T-helper 9 cell (primary cell): ENCODE results near the gene HEMK1.

ENCODE experiments used
- DNase-seq: peaks from one replicate; pipeline ENCODE4 v3.0.0-alpha.2; 2020

The HEMK1 gene

DNA sequence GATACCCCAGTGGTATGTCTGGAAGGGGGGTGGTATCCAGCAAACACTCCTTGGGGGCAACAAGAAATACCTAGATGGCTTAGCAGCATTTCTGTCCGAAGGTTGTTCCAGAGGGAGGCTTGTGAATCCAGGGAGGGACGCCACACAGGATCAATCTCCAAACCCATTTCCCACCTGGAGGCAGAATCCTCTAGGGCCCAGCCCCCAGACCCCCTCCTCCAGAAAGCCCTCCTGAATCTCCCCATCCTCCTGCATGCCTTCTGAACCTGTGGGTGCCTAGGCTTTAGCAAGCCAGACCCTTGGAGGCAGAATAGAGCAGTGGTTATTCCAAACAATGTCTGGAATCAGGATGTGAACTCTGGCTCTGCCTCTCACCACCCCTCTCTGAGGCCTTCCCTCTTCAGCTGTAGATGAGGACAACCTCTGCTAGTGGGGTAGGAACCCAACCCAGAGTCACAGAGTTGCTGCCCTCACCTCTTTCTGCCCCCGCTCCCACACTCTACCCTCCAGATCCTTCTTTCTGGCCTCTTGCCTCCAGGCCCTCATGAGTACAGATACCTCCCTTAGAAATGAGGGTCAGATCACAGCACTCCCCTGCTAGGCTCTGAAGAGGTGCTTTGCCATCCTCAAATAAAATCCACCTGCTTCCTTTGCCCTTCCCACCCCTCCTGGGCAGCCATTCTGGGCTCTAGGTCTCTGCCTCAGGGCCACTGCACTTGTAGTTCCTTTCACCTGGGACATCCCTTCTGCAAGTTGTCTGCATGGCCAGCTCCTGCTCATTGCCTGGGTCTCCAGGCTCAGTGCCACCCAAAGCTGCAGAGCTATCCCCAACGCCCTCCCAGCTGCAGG lies 34.2 kb downstream of the HEMK1 start:
- DNase-seq, result no peak

DNA sequence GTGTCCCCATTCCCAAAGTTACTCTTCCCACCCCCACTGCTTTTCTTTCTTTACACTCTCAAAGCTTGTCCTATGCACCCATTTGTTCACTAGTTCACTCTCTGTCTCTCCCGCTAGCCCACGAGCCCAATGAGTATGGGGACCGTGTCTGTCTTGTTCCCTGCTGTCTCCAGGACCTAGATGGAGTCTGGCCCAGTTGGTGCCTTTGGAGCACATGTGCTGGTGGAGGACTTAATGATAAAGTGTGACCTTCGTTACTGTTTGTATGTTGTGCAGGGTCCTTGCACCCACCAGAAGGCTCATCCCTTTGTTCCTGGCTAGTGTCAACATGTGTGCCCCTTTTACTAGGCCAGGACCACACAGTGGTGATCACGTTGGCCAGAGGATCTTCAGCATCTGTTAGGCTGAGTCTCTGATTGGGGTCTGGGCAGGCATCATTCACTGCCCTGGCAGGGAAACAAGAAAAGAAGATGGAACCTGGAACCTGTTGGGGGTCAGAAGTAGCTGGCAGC lies 34.8 kb downstream of the HEMK1 start:
- no peak for DNase-seq

DNA sequence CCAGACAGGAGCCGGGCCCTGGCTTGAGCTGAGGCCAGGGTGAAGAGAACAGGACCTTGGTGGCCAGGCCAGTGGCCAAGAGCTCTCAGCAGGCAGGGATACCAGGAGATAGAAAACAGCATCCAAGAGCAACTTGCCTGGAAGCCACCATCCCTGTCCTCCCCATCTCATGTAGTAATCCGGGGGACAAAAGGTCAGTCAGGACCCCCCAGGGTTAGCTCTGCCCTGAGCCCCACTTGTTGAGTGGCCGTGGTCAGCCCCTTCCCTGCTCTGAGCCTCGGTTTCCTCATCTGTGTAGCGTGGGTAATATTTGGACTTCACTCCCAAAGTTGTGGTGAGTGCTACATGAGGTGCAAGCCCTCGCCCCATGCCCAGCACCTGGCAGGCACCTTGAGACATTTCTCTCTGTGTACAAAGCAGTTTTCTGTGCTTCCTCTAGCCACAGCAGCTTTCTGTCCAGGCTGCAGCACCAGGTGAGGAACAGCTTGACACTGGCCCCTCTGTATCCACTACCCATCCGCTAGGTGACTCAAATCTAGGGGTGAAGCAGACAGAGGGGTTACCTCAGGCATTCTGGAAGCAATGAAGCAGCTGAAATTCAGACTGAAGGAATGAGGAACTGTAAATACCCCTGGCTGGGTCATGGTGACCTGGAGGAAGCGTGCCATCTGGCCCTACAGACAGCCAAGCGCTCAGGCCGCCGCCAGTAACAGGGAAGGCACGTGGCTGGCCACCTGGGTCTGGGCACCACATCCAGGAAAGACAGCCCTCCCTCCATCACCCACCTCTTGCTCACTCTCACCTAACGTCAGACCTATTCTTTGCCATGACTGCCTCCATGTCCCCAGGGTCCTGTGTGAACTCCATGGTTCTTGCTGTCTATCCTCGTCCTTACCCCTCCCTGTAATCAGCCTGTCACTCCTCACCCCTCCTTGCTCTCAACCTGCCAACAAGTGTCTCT lies 35.6 kb downstream of the HEMK1 start:
- no peak for DNase-seq

DNA sequence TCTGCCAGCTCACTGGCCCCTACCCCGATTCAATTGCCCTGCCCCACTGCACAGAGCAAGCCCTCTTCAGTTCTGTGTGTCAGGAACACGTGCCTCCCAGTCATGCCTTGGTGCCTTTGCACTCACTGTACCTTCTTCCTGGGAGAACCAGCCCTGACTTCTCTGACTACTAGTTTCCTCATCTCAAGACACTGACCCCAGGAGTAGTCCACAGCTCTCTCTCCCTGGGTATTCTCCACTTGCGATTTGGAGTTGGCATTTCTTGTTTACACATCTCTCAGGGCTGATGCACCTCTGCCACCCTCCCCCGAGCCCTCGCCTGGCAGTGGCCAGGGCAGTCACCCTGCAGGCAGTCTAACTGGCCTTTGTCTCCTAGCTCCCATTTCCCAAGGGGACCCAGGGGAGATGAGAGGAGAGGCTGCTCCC lies 36.6 kb downstream of the HEMK1 start:
- no peak for DNase-seq

DNA sequence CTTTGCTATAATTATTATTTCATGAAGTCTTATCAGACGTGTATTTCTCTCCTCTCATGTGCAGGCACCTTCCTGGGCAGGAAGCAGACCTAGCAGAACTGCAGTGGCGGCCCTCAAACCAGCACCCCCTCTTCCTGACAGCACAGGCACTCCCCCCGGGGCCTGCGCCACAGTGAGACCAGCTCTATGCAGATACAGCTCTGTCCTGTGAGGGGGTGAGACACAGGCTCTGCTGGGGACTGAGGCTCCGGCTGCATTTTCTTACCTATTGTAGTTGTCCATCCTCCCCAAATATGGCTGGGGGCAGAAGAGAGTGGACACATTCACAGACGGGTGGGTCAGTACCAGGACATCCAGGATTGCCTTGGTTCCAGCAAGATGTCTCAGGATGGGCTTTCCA lies 37.3 kb downstream of the HEMK1 start:
- DNase-seq, result no peak

DNA sequence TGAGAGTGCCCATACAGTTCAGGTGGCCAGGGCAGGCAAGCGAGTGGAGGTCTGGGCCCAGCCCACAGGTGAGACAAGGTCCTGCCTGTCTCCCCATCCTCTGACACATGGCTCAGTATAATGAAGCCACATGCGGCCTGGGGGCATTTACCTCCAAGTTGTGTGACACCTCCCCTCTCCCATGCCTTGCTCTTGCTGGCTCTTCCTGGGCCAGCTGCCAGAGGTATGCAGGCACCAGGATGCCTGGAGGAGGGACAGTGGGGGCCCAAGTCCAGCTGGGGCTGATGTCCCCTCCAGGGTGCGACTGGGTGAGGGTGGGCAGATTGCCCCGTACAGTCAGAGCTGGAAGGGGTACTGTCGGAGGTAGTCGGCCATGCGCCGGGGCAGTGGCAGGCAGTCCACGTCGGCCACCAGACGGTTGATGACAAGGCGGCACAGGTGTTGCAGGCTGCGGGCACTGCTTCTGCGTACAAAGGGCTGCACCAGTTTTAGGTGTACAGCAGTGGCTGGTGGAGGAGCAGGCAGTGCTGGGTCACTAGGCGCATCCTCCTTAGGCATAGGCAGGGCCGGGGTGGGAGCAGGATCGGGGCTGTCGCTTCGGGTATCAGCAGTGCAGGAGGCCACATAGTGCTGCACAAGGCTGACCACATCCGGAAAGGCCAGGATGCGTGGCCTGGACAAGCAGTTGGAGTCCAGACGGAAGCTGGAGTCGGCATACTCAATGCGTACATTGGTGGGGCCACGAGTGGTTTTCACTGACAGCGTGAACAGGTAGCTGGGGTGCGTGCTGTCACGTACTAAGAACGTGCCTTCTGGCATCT lies 38.2 kb downstream of the HEMK1 start:
- DNase-seq, result no peak

DNA sequence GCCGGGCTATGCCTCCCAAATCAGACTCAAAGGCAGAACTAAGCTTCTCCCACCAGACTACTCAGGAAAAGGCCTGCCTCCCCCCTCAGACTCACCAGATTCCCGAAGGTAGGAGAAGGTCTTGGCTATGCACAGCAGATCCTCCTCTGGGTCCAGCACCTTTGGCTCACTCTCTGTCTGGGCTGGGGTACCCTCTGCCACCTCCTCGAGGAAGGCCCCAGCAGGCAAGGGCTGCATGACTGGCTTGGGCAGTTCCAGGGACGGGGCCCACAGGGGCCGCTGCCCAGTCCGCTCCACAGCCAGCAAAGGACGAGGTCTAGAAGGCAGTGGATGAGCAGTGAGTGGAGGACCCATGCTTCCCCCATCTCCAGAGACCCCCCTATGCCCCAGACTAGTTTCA lies 39.0 kb downstream of the HEMK1 start:
- no peak for DNase-seq

DNA sequence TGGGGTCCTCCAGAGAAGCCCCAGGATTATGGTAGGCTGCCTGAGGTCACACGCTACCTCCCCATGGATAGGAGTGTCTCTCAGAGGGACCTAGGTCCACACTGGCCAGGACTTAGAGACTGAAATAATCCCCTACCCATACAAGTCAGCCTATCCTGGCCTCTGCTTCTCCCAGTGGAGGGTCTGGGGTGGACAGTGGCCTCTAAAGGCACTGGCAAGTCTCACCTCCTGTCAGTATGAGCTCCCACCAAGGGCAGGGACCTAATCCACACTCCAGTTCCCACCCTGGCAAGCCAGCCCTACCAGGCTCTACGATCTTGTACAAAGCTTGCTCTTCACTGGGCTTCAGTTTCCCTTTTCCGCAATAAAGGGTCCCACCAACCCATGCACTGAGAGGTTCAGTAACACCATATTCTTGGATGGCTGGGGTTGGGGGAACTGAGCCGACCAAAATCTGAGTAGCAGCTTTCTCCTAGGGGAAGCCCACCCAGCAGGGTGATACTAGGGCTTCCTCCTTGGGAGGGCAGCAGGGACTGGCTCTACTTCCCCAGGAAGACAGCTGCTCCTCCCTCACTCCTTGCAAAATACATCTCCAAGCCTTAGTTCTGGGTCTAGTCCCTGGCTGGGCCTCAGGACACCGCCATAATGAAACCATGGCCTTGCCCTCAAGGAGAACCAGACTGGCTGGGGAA lies 39.9 kb downstream of the HEMK1 start:
- no peak for DNase-seq

DNA sequence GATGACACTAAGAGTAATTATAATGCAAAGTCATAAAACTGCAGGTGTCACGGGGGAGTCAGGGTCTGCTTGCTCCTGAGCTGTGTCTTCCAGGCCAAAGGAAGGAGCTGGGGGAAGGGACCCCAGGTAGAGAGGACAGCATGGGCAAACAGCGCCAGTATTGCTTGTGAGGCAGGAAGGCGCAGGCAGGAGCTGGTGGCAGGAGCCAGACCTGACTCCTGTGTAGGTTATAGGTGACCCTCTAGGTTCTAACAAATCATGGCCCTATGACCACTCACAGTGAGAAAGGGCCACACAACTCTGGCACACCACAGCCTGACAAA lies 40.4 kb downstream of the HEMK1 start:
- no peak for DNase-seq

DNA sequence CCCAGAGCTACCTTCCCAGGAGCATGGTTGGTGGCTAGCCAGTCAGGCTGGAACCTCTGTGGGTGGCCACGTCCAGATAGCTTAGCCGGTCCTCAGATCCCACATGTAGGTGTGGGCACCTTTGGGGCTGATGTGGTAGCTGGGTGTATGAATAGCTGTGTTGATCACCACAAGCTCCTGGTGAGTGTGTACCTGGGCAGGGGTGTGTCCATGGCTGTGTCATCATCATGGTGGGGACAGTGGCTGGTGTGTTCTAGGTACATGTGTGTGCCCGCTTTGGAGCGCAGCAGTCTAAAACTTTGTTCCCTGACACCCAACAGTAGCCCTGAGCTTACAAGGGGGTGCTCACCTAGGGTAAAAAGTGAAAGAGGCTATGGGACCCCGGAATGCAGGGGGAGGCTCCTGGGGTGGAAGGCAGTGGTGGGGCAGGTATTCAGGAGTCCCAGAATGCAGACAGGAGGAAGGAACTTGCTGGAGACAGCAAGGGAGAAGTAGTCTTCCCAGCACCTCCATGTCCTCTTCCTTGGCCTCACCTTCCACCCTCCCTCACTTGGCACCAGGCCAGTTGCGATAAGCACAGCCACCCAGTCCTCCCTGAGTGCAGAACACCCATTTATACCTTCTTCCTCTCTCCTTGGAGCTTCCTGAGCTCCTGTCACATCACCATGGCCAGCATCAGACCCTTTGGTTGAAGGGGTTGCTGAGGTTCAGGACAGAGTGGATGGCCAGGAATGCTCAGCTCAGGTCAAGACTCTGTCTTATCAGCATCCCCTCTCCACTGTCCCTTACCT lies 41.1 kb downstream of the HEMK1 start:
- no peak for DNase-seq

DNA sequence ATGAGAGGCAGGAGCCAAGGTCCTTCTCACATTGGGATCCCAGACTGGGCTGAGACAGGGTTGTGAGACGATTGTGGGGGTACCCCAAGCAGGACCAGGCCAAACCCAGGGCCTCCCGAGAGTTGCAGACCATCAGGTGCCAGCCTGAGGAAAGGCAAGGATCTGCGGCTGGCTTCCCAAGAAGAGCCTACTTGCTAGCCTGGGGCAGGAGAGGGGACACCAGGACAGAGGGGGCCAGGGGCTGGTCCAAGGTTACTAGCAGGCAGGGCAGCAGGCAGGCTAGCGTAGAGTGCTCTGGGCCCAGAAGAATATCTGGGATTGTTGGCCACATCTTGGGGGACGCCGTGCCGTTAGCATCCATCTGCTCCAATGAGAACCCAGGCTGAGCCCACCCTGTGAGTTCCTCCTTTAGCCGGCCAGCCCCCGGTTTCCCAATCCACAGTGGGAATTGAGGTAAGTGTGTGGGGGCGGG lies 41.7 kb downstream of the HEMK1 start:
- DNase-seq, result no peak

DNA sequence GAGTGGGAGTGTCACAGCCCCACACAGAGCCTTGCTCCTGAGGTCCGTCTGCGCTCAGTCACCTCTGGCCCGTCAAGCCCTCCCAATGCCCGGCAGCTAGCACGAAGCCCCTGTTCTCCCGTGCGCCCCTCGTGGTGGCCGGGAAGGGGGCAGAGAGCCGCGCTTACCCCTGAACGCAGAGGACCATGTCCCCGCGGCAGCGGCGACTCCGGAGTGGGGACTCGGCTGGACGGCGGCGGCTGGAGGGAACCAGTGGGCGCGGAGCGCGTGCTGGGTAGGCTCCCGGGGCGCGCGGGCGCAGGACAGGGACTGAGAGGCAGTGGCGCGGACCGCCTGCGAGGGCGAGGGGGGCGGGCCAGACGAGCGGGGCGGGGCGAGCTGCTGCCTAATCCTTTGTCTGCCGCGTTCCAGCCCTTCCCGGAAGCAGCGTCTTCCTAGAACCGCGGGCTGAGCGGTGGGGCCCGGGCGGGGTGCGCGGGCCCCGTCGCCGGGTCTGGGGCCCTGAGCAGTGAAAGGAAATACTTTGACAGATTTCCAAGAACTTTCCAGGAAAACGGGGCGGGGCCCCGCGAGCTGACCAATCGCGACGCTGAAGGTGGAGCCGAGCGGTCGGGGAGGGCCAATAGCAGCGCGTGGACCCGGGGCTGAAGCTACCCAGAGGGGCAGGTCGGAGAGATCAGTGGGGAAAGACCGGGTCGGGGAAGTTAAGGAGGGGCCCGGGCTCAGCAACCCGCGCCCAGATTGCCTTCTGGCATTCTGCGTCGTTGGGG lies 42.3 kb downstream of the HEMK1 start, which contains the start of gene CISH:
TSS of gene CISH (minus strand) at position 311 of the 770 bp plus-strand sequence. CDS start at position 187, 124 bp downstream.
- DNase-seq, result peak; percentile 90

DNA sequence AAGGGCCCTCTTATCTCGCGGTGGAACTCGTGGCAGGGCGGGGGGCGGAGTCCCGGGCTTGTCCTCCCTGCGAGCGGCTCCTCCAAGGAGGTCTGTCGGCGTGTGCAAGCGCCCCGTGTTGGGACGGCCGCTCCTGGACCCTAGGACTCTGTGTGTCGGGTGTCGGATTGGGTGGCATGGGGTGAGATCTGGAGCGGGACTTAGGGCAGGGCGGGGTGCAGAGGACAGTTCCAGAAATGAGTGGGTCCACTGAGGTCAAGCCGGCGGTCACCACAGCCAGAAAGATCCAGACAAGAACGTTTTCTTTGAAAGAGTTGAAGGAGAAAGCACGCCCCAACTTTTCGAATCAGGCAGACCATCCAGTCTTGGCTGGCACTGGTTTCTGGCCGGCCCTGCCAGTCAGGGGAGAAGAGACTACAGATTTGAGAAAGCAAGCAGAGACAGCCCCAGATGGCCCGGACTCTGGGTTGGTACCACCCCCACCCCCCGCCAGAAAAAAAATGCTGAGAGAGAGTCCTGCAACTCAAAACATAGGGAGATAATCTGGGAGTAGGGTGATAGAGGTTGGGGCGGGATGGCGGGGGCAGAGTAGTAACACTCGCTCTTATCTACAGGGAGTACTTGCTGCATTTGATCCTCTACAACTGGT lies 43.0 kb downstream of the HEMK1 start:
- DNase-seq, result no peak

DNA sequence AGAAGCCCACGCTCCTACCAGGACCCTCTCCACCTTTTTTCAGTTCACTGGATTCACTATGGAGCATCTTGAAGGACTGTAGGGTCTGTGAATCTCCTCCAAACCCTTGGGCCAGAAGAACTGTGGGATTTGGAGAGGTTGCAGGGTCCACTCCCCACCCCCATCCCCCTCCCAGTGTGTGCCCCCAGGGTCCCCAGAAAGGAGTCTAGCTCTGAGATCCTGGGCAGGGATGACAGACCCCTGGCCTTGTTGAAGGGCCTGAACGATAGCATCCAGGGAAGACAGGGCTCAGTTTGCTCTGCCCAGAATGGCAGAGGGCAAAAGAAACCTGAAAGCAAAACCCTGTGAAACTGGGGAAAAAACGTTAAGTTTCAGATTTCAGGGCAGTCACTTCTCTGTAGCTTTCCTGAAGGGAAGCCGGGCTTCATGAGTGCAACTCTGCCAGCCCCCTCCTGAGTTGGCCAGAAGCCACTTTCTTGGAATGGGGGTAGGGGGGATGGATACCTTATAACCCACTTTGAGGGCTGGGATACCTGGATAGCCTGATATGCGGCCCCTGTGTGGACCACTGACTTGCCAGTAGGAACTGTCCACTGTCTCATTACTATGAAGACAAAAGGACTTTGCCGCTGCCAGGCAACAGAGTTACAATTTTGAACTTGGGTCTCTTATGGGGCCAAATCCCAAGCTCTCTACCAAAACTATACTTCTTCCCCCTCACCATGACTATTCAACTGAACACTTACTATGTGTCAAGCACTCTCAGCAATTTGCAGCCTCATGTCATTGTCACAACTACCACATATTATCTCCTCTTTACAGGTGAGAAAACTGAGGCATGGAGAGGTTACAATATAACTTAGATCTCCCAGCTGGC lies 43.9 kb downstream of the HEMK1 start:
- DNase-seq, result no peak

DNA sequence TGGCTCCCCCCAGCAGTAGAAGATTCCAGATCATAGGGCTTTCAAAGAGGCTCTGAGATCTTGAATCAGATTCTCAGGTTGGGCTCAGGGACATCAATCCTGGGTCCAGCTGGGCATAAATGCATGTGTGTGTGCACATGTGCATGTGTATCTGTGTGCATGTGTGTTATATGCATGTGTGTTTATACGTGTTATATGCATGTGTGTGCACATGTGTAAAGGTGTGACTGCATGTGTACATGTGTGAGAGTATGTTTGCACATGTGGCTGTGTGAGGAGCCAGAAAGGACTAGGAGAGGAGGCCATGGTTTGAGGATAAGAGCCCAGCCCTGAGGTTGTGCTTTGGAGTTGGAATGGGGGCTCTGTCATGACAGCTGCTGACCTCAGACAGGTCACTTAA lies 45.9 kb downstream of the HEMK1 start:
- no peak for DNase-seq

DNA sequence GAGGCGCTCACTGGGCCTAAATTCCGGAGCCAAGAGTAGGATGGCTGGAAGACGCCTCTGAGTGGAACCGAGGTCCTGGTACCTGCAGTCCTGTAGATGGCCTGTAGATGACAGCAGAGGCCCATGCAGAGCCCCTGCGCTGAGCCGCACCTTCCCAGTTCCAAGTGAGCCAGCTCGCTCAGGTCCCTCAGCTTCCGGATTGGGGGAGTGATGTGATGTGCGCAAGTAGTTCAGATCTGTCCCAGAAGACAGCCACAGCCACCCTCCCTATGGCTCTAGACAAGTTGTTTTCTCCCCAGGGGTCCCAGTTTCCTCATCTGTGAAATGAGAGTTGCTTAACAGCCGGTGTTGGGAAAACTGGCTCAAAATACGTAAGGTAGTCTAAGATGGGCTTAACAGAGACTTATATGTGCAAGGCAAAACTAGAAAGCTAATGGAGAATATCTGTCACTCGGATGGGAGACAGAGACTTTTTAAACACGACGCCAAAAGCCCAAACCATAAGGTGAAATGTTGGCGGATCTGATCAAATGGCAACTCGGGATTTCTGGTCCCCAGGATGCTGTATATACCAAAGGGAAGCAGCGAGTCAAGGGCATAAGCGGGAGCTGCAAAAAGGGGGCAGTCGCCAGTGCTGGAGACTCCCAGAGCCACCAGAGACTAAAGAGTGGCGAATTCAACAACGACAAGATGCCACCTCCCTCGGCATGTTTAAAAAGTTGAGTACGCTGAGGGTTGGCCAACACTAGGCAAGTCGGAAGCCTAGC lies 46.9 kb downstream of the HEMK1 start:
- peak; percentile 74 for DNase-seq

DNA sequence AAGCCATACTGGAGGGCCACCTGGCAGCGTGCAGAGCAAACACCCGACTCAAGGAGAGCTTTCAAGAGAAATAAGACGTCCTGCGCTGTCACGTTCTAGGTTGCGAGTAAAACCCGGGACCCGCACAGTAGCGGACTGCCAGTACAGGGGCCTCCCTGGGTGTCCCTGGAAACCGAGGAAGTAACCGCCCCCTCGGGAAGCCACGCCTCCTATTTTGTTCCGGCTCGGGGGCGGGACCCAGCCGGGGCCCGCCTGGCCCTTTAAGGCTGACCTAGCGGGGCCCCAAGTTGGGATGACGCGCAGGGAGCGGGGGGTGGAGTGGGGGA lies 47.4 kb downstream of the HEMK1 start:
- DNase-seq, result peak; percentile 94
